Adrenal gland (tissue), 12 donors: ENCODE results near the gene VWA8. TPM values are rescaled to one million over a fixed set of nuclear protein-coding genes. Genes with fewer than 3 reads are reported as not detected.
A peak's percentile ranks its signal among the peaks of the same experiment; 100 is the strongest.

Source experiments
- DNase-seq, 7 donors: peaks; one replicate each; pipeline ENCODE4 v3.0.0-alpha.2; 2019 to 2020
- H3K27ac ChIP-seq, 5 donors: fragments of 200-600 bp; sonication (generic) in 4 of 5; 1 replicate in 3 of 5; 2 replicates in 2 of 5; pipeline versions ENCODE4 v1.5.1 to v1.8.0; 2016 to 2020; ENCODE audit warnings: mild to moderate bottlenecking in 1 of 5
- H3K27me3 ChIP-seq: fragments of 200-600 bp; 2 replicates; pipeline ENCODE4 v1.8.0; 2021
- H3K36me3 ChIP-seq, 2 donors: fragments of 200-600 bp; replicated peaks in 1 of 2; 1 replicate in 1 of 2; 2 replicates in 1 of 2; pipeline versions ENCODE4 v1.5.1 to v1.8.0; 2018 to 2022
- H3K4me1 ChIP-seq, 2 donors: fragments of 200-600 bp; replicated peaks in 1 of 2; 1 replicate in 1 of 2; 2 replicates in 1 of 2; pipeline versions ENCODE4 v1.5.1 to v1.8.0; 2018 to 2021
- H3K4me3 ChIP-seq, 4 donors: fragments of 200-600 bp; sonication (generic) in 3 of 4; one replicate each; pipeline ENCODE4 v1.5.1; 2016 to 2018
- H3K9me3 ChIP-seq, 3 donors: fragments of 200-600 bp; sonication (generic) in 1 of 3; replicated peaks in 1 of 3; 1 replicate in 2 of 3; 2 replicates in 1 of 3; pipeline versions ENCODE4 v1.5.1 to v1.8.0; 2016 to 2021
- CTCF ChIP-seq, 6 experiments: fragments of 450-650 bp in 4 of 6; fragments of 200-600 bp in 2 of 6; sonication (generic) in 1 of 6; IDR thresholded peaks; 1 replicate in 5 of 6; 2 replicates in 1 of 6; pipeline versions ENCODE4 v1.5.1 to v1.8.0; 2016 to 2021; ENCODE audit warnings: antibody characterized with exemption in 6 of 6, mild to moderate bottlenecking in 2 of 6, moderate library complexity in 1 of 6
- POLR2A ChIP-seq, 2 donors: fragments of 450-650 bp; IDR thresholded peaks; one replicate each; pipeline ENCODE4 v1.6.1; 2017; ENCODE audit warnings: antibody characterized with exemption in 2 of 2, mild to moderate bottlenecking in 2 of 2, moderate library complexity in 1 of 2
- WGBS, 4 donors: extraction: QIAGEN DNeasy Blood & Tissue Kit in 2 of 4; methylation state at CpG; one replicate each; pipeline versions ENCODE4 v1.1.5 to v1.1.7; 2013 to 2017; 5-methylcytosine and 5-hydroxymethylcytosine counted together
- intact Hi-C, 2 donors: fragments of 100-400 bp; cut with DNase I; formaldehyde crosslinking; loops; one replicate each; pipeline versions ENCODE4 v1.14.1 to v1.15.0; 2022 to 2023
- polyA plus RNA-seq, 3 donors: library from polyadenylated mRNA; stranded (reverse); fragments of 200-250 nt in 2 of 3; fragments of 350-450 nt in 1 of 3; fragmentation: Illumina TruSeq in 1 of 3; extraction: RNeasy Lipid Tissue Mini Kit (QIAGEN cat#74804) in 1 of 3; gene quantifications; one replicate each; pipeline ENCODE4 v1.2.3, GENCODE V29; 2013 to 2014
- total RNA-seq, 9 donors: library from RNA; depleted of rRNA in 4 of 9; stranded (reverse); fragments of >200 nt in 4 of 9; fragments of 120-200 nt in 1 of 9; fragmentation: NEBNext Ultra II Directional in 1 of 9; extraction: Animal tissue kit (Norgen Biotek cat#: 25700) in 1 of 9; gene quantifications; one replicate each; pipeline versions ENCODE4 v1.1.0 to v1.2.4, GENCODE V29; 2013 to 2023
- donor health status: healthy with polysubstance abuse.
- donor health status: Bipolar disorder and iron deficiency.
- donor health status: DM: yes; HTN: yes; CAD: no.
- donor health status: DM: no; HTN: no; CAD: no.
- donor health status: DM: no; HTN: no; CAD: no.
- donor health status: DM: yes; HTN: yes; CAD: no.

Gene VWA8
- total and polyA plus RNA-seq, 12 donors: 8.1 to 45.4 (median 31.4) TPM

- DNase-seq: no peak
- H3K4me1 ChIP-seq: peaks cover 7 to 22% of the 10 kb centered on the region in 2 donors
- no peak for TF ChIP-seq POLR2A (IDR thresholded peaks at IDR 0.05)
- no peaks in the 10 kb centered on the region for H3K9me3 ChIP-seq
- intact Hi-C loops: no loop called here
- 94 to 99% (median 99%) methylated on average over 3 of the region's 3 CpGs for WGBS, 4 donors
- H3K27ac ChIP-seq: no peak overlapping the region
- no peak overlapping the region for H3K4me3 ChIP-seq
- no peaks in the 10 kb centered on the region for H3K27me3 ChIP-seq
- H3K36me3 ChIP-seq: no peaks in the 10 kb centered on the region
These were observed 259.2 kb downstream of the VWA8 start for GRCh38 chr13:41701676-41702075.

- no peak overlapping the region for H3K27ac ChIP-seq
- peaks cover 13 to 25% of the 10 kb centered on the region in 2 donors for H3K4me1 ChIP-seq
- H3K36me3 ChIP-seq: no peaks in the 10 kb centered on the region
- H3K9me3 ChIP-seq: no peaks in the 10 kb centered on the region
- DNase-seq: peak; percentile 37 to 62 (median 47)
- intact Hi-C loops: no loop called here
- no peaks in the 10 kb centered on the region for H3K27me3 ChIP-seq
- TF ChIP-seq POLR2A (IDR thresholded peaks at IDR 0.05) (no peak), CTCF (IDR thresholded peaks at IDR 0.05) (no peak)
- H3K4me3 ChIP-seq: no peak overlapping the region
These were observed 260.1 kb downstream of the VWA8 start for GRCh38 chr13:41700790-41701310.

GRCh38 chr13:41699759-41700158 is 261.1 kb downstream of the VWA8 start:
- DNase-seq: no peak
- Histone ChIP-seq H3K4me3 (no peak overlapping the region), H3K27ac (no peak overlapping the region), H3K4me1 (peaks cover 21 to 36% of the 10 kb centered on the region in 2 donors), H3K27me3 (no peaks in the 10 kb centered on the region), H3K36me3 (no peaks in the 10 kb centered on the region), H3K9me3 (no peaks in the 10 kb centered on the region)
- intact Hi-C loops: no loop called here
- TF ChIP-seq POLR2A (IDR thresholded peaks at IDR 0.05) (no peak), CTCF (IDR thresholded peaks at IDR 0.05) (no peak)
- 93 to 100% (median 99%) methylated on average over 1 of the region's 1 CpG for WGBS, 4 donors

GRCh38 chr13:41697578-41697977 is 263.3 kb downstream of the VWA8 start:
- TF ChIP-seq POLR2A (IDR thresholded peaks at IDR 0.05) (no peak), CTCF (IDR thresholded peaks at IDR 0.05) (no peak)
- no peaks in the 10 kb centered on the region for H3K36me3 ChIP-seq
- H3K27ac ChIP-seq: no peak overlapping the region
- H3K4me1 ChIP-seq: peaks cover 23 to 43% of the 10 kb centered on the region in 2 donors
- intact Hi-C loops: no loop called here
- no peak for DNase-seq
- WGBS, 4 donors: 96 to 99% (median 99%) methylated on average over 4 to 6 of the region's 6 CpGs
- H3K9me3 ChIP-seq: peaks cover 0 to 4% (median 0%) of the 10 kb centered on the region in 3 donors
- no peak overlapping the region for H3K4me3 ChIP-seq
- no peaks in the 10 kb centered on the region for H3K27me3 ChIP-seq
